GM18873 (cell line): Measurements from ENCODE around the gene FPR1.
"Not testable (repeated sequence)": the region's sequence is repeated elsewhere in the genome, so short reads cannot be mapped to it uniquely, and the experiment has no call there.

Source experiments
- ATAC-seq: cut with Tn5 transposase; IDR thresholded peaks from one replicate; pipeline ENCODE4 v1.9.1; 2021; ENCODE audit warnings: mild to moderate bottlenecking, moderate library complexity, moderate number of reproducible peaks; ENCODE audit not compliant: unreplicated experiment, low FRiP score

FPR1 gene

DNA sequence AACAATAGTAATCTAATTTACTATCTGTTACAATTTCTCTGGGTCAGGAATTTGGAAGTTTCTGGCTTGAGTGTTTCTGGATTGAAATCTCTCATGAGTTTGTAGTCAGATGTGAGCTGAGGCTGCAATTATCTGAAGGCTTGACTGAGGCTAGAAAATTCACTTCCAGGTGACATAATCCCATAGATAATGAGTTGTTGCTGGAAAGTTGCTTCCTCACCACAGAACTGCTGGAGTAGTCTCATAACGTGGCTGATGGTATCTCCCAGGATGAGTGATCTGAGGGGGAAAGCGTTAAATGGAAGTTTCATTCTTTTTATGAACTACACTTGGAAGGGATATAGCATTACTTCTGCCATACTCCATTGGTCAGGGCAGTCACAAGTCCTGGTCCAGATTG is 28.0 kb upstream of the FPR1 start:
- no peak for ATAC-seq

DNA sequence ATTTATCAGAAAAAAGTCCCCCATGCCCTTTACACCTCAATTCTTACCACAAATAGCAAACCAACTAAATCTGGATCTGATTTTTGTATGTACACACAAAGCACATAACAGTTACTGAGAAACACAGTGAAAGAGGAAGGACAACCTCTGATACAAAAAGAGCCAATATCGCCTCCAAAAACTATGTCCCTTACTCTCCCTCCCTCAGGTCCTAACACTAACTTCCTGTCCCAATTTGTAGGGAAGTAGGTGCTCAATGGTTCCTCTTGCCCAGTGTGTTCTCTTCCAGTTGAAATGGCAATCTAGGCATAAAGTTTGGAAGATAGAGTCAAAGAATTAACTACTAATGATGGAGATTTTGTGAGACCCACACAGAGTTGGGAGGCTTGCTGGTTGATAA is 27.5 kb upstream of the FPR1 start:
- ATAC-seq, result no peak

DNA sequence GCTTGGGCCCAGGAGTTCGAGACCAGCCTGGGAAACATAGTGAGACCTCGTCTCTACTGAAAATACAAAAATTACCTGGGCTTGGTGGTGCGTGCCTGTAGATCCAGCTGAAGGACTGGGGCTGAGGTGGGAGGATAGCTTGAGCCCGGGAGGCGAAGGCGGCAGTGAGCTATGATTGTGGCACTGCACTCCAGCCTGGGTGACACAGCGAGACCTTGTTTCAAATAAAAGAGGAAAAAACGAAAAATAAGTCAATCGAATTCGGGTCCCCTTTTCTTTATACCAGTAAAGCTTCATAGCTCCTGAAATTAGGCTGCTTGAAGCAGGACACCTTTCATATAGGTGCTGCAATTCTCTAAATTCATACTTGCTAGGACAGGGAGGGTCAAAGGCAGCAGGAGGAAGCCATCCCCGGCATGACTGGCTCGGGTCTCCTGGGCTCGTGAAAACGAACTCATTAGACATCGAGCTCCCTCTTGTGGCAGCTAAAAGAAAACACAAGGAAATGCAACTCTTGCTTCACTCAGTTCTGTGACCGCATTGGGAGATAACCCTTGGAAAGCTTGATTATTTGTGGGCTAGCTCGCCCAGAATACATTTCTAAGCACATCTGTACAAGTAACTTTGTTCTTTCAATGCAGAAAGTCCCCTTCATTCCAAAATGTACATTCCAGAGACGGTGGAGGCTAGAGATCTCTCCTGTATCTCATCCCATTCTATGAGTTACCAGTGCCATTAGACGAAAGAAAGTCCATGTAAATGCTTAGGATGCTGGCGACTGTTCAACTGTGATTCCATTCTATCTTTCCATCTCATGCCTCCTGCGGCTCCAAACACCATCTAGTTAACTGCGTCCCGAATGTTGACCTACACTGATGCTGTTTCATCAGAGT is 26.1 kb upstream of the FPR1 start:
- ATAC-seq, result no peak

DNA sequence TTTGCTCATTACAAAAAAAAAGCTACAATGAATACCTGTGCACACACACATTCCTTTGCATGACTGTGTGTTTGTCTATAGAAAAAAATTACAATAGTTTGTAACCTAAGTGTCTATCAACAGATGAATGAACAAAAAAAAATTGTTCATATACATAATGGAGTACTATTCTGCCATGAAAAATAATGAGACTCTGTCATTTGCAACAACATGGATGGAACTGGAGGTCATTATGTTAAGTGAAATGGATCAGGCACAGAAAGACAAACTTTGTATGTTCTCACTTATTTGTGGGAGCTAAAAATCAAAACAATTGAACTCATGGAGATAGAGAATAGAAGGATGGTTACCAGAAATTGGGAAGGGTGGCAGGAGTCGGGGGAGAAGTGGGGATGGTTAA is 24.9 kb upstream of the FPR1 start:
- not testable (repeated sequence) for ATAC-seq

DNA sequence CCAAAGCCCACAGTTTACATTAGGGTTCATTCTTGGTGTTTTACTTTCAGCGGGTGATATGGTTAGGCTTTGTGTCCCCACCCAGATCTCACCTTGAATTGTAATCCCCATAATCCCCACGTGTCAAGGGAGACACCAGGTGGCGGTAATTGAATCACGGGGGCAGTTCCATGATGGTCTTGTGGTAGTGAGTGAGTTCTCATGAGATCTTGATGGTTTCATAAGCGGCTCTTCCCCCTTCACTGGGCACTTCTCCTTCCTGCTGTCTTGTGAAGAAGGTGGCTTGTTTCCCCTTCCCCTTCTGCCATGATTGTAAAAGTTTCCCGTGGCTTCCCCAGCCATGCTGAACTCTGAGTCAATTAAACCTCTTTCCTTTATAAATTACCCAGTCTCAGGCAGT is 21.3 kb upstream of the FPR1 start:
- no peak for ATAC-seq

DNA sequence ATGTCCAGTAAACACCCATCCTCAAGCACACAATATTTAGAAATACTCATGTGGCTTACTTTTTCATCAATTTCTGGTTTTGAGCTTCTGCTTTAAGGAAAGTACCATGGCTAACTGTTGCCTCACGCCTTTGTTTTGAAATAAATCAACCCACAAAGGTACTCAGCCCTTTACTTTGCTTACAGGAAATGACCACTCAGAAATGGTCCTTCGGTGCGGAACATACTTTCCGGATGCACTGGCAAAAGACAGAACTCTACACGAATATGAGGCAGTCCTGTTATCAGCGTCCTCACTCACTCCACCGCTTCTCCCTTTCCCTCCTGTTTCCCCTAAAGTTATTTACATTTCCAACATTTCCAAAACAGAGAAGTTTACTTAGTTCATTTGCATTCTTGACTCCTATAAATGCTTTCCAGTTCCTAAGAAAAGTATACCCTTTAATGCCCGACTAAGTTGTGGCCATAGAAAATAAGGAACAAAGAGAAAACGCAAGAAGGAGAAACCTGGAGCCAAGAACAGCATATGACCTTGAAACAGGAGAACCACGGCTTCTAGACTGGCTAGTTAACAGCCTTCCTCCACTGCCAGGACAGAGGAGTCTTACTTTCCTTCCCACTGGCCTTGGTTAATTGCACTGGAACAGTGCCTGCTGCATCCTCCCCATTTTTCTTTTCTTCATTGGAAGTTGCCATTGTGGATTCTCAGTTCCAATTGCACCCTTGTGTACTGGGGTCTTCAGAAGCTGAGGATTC is 19.9 kb upstream of the FPR1 start:
- ATAC-seq, result no peak

DNA sequence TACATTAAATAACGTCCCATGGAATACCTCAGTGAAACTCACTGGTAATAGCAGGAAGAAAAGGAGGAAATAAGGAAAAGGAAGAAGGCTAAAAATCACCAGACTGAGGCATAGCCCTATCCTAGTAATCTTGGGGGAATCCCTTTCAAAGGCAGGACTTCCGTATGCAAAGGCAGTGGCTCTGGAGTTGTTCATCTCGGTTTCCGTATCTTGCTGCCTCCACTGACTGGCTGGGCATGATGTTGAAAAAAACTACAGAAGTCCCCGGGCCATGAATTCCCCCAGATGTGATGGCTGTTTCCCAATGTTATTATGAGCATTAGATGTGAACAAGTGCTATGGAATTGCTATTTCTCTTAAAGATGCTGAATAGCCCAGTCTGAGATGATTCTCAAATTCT is 14.8 kb upstream of the FPR1 start:
- ATAC-seq, result no peak

DNA sequence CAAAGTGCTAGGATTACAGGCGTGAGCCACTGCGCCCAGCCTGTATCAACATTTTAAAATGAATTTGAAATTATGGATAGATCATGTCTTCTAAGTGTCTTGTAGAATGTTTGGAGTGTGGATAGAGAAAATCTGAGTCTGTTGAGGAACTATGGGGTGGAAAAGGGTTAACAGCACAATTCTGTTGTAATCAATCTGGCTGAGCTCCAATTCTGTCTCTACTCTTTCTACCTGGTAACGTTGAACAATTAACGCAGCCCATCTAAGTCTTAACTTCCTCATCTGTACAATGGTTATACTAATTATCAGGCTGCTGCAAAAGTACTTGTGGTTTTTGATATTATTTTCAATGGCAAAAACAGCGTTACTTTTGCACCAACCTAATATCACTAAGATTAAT is 13.4 kb upstream of the FPR1 start:
- ATAC-seq, result no peak

DNA sequence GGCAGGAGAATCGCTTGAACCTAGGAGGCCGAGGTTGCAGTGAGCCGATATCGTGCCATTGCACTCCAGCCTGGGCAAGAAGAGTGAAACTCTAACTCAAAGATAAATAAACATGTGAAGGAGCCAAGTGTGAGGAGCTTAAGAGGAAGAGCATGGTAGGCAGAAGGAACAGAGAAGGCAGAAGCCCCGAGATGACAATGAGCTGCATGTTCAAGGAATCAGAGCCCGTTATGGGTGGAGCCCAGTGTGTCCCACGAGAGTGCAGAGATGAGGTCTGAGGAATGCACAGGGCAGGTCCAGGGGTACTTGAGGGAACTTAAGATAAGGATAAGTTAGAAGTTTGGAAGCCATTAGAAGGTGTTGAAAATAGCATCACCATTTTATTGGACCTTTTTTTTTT is 10.0 kb upstream of the FPR1 start:
- ATAC-seq, result no peak

DNA sequence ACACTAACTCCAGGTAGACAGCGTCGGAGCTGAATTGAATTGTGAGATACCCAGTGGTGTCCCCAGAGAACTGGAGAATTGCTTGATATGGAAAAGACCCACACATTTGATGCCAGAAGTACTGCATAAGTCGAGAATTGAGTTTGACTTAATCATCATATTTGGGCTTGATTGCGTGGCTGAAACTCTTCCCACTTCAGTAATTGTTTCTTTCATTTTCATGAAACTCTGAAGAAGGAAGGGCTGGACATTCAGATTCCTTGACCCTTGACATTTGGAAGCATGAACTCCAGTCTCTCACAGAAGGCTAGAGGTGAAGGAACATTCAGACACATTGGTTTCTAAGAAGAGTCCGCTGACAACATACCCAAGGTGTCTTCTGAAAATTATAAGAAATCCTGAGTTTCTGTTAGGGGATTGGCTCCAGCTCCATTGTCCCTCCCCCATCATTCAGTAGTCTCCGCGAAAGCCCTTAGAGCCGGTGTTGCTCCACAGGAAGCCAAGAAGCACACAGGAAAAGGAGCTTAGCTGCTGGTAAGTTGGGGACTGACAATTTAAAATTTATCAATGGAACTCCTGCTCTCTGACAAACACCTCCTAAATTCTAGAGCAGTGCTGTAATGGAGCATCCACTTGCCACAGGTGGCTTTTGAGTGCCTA is 9.1 kb upstream of the FPR1 start, which contains the start of gene FPR2:
TSS of gene FPR2 (plus strand) at position 484 of the 660 bp plus-strand sequence. CDS start 7,479 bp downstream, outside the sequence.
- ATAC-seq, result no peak

DNA sequence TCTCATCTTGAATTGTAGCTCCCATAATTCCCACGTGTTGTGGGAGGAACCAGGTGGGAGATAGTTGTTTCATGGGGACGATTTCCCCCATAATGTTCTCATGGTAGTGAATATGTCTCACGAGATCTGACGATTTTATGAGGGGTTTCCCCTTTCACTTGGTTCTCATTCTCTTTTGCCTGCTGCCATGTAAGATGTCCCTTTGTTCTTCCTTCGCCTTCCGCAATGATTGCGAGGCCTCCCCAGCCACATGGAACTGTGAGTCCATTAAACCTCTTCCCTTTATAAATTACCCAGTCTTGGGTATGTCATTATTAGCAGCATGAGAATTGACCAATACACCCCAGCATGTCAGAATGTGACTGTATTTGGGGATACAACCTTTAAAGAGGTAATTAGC is 3.9 kb upstream of the FPR1 start:
- ATAC-seq, result no peak

DNA sequence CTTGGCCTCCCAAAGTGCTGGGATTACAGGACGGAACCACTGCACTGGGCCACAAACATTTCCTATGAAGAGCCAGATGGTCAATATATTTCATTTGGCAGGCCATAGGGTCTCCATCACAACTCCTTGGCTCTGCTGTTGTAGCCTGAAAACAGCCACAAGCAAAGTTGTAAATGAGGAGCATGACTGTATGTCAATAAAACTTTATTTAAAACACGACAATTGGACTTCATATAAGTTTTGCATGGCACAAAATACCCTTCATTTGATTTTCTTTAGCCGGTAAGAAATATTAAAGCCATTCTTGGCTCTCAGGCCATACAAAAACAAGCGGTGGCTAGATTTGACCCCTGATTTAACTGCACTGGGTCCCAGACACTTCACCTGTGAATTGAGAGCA is 3.1 kb upstream of the FPR1 start:
- no peak for ATAC-seq

DNA sequence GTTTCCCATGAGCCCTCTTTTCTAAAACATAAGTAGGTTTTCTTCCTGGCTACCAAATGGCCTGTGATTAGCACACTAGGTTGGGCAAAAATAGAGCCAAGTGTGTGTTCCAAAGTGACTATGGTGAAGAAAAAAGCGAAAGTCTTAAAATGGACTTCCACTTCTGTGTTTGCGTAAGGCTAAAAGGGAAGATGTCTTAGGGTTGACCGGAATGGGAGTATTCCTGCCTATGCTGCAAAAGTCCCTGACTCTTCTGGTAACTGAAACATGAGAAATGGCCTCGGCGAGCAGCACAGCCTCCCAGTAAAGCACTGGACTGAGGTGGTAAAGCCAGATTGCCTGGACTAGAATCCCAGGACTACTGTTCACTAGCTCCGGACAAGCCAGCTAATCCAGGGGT is 2.4 kb upstream of the FPR1 start:
- no peak for ATAC-seq

DNA sequence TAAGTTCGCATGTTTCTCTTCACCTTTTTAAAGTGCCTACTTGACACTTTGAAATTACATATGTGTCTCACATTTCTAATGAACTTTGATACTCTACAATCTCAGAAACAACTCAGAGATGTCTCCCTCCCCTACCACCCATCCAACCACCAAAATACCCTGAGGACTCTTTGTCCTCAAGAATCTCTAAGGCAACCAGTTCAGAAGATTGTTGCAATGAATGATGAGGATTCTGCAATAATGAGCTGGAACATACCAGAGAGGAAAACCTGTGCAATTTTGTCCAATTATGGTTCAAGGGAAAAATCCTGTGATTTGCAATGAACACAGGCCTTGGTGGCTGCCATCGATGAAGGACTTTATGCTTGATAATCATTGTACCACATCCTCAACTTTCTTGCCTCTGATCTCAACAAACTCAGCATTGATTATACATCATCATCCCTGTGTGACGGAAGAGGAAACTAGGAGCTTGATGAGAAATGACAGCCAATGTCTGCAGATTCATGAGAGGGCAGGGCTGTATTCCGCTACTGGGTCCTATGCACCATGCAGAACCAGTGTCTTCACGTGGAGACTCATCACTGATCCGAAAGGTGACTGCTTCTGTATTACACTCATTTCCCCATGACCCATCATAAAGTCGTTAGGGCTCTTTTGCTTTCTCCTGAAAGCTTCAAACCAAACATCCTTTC is 1.1 kb downstream of the FPR1 start:
- ATAC-seq, result no peak

DNA sequence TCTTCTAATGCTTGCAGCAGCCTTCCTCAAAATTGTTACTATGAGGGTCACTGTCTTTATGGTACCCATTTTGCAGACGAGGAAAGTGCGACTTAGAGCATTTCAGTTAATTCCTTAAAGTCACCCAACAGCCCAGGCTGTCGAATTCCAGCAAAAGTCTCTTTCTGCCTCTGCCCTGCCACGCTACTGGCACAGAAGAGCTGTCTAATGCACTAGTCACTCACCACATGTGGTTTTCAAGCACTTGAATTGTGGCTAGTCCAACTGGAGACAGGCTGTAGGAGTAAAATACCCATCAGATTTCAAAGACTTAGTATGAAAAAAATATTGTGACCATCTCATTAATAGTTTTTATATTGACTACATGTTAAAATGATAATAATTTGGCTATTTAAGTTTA is 1.7 kb downstream of the FPR1 start:
- no peak for ATAC-seq

DNA sequence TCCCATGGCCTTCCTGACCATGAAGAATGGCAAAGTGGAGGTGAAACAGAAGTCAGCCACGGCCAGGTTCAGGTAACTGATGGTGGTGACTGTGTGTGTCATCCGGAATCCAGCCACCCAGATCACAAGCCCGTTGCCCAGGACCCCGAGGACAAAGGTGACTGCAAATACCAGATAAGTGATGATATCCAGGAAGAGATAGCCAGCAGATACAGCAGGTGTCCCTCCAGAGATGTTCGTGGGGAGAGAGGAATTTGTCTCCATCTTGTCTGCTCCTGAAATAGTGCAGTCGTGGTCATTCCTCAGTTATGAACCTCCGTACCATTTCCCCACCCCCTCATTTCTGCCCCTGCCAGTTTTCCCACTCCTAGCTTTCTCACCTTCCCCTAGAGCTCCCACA is 4.9 kb downstream of the FPR1 start:
- ATAC-seq, result no peak

DNA sequence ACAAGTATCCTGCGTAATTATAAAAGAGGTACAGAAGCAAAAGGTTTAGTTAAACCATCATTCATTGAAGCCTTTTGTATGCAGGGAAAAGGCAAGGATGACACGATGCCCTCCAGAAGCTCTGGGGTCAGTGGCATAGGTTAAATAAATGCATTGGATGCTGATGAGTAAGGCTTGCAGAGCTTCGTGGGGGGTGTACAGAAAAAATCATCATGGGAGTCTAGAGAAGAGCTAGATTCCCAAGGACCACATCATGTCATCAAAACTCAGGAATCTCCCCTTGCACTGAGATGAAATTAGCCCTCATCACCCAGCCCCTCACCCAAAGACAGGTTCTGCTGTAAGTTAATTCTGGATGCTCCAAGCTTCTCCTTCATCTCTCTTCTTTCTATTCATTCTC is 8.3 kb downstream of the FPR1 start:
- no peak for ATAC-seq

DNA sequence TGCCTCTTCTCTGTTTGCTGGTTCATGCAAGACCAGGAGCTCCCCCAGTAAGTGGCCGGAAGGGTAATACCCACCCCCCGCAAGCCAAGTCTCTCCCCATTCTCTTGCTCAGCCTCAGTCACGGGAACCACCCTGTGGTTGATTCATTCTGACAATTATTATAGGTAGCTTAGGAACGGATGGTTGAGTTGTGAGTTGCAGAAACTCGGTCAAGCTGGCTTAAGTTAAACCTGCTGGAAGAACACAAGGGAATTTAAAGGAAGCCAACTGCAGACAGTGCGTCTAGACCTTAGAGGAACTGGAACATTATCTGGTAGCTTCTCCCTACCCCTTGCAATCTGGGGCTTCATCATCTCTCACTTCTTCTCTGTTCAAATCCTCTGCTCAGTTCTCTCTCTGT is 8.9 kb downstream of the FPR1 start:
- no peak for ATAC-seq

DNA sequence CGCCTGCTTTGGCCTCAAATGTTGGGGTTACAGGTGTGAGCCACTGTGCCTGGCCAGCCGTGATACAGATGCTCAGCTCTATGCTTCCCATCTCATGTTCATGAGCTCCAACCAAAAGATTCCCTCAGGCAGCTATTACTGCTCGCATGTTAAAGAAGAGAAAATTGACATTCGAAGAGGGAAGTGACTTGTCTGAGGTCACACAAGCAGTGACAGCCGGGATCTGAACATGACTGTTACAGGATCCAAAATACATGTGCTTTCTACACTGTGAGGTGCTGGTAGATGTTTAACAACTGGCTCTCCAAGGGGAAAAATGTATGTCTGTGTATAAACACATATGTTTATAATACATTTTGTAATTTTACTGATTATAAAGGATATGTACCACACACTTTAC is 11.3 kb downstream of the FPR1 start:
- ATAC-seq, result no peak

DNA sequence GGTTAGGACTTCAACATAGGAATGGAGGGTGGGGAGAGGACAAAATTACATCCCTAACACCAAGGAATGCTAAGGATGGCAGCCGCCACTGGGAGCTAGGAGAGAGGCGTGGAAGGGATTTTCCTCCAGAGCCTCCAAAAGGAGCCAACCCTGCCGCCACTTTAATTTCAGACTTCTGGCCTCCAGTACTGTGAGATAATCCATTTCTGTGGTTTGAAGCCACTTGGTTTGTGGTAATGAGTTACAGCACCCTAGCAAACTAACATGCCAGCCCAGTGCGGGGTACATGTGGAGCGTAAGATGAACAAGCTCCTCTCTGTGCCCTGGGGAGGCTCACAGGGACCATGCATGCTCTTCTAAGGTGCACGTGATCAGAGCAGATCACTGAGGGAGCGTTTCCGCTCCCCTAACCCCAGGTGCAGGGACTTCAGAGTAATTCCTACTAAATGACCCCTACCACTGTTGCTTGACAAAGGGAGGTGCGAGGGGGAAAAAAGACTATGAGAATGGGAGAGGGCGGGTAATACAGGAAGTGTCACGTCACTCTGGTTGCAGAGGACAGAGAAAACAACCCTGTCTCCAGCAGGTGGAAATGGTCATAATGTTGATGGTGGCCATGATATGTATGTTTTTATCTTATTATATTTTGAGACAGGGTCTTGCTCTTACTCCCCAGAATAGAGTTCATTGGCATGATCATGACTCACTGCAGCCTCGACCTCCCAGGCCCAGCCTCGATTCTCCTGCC is 12.0 kb downstream of the FPR1 start:
- no peak for ATAC-seq
